CD4-positive, alpha-beta T cell treated with Interferon alpha-2 for 1 hour (primary cell): ENCODE data around the gene HRCT1.
"Not testable (repeated sequence)": the region's sequence is repeated elsewhere in the genome, so short reads cannot be mapped to it uniquely, and the experiment has no call there.

Experiments
- DNase-seq, 2 donors: peaks; one replicate each; pipeline ENCODE4 v3.0.0-alpha.2; 2020 to 2022

Gene HRCT1

DNA sequence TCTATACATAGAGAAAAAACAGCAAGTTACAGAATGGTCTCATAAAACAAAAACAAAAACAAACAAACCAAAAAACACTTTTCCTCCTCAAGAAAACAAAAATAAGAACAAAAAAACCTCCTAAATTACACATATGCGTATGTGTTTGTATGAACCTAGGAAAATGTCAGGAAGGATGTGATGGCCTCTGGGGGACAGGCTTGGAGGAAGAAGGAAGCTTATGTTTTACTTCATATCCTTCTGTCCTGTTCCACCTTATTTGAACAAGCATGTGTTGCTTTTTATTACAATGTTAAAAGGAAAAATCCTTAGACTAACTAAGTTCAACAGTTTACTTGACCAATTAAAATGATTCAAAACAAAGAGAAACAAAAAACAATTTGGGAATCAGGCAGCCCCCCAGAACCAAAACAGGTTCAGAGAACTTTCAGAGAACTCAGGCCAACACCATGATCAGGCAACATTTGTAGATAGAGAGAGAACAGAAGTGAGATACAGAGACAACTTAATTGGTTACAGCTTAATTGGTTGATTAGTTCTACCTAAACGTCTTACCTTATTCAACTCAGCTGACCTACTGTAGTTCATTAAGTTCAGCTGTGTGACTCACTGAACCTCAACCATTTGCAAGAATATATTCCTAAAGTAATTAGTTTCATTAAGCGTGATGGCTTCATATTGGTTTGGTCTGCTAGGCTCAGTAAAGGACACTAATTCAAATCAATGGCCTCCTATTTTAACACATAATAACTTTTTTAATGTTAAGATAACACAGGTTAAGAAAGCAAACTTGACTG lies 13.4 kb downstream of the HRCT1 start:
- DNase-seq: no peak

DNA sequence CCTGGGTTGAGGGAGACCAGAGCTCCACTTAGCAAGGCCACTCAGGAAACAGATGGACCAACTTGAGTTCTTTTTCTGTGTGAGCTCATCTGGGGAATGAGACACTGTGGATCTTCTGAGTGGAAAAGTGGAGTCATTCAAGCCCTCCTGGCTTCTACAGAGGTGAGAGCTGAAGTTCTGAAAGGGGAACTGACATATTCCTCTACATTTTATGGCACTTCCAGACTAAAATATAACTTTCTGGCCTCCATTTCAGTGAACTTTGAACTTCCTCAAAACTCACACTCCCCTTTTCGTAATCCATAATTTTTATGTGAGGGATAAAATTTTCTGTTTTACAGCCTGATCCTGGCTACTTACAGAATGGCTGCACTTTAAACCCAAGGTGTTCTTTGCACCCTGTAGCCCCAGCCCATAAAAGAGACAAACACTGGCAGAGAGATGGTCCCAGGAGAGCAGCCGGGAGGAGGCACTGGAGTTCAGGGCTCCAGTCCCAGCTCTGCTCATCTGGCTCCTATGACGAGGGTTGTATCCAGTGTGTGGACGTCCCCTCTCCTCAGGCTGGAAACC lies 14.1 kb downstream of the HRCT1 start:
- no peak for DNase-seq

- no peak for DNase-seq
Observed at GRCh38 chr9:35923598-35923926, 17.6 kb downstream of the HRCT1 start.

DNA sequence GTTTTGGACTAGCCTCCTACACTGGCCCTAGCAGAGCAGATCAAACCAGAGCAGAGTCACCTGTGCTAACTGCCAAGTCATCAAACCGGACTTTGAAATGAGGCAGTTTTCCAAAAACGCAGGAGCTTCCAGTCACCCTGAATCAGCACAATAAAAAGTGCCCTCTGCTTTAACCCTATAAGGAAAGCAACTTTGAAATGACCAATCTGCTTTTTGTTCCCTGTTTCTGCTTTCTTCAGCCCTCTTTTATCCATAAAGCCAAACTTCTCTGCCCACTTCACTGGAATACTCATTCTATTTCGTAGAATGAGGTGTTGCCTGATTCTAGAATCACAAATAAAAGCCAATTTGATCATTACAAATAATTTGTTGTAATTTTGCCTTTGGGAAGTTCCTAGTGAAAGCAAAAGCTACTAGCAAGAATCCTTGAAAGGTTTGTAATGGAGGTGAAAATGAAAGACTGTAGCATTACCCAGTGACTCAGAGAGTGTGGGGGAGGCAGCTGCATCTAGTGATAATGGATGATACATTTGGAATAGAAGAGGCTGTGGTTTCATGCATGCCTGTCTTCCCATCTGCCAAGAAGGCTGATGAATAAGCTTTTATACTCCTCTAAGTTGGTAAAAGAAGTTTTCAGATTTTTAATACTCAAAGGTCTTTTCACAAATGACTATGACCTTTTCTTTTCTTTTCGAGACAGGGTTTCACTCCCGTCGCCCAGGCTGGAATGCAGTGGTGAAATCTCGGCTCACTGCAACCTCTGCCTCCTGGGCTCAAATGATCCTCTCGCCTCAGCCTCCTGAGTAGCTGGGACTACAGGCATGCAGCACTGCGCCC lies 18.1 kb downstream of the HRCT1 start:
- DNase-seq: no peak

GRCh38 chr9:35928591-35929452 lies 22.8 kb downstream of the HRCT1 start:
- no peak for DNase-seq

GRCh38 chr9:35929453-35929718 lies 23.4 kb downstream of the HRCT1 start:
- DNase-seq: no peak

DNA sequence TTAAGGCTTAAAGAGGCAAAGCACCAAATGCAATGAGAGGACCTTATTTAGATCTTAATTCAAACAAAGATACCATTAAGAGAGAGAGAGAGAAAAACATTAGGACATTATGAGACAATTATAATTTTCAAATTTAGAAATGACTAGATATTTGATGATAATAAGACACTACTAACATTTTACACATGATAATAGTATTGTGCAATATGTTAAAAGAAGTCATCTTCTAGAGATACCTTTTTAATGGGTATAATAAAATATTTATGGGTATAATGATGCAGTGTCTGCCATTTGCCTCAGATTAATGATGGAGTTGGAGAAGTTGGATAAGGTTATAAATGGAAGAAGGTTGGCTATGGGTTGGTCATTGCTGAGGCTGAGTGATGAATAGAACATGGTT lies 24.5 kb downstream of the HRCT1 start:
- DNase-seq: no peak

DNA sequence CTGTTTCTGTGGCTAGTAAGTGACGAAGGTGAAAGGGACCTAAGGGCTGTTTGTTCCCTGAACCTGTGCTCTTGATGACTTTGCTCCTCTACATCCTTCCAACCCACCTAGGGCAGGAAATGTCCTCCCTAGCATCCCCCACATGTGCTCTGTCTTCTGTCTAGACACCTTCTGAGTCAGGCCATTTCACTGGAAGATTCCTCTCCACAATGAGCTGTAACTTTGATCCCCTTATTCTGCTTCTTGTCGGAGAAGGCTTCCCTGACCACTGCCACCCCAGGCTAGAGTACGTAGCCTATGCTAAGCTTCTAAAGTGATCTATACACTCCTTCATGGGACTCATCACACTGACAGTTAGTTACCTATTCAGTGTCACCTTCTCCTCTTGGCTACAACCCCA lies 25.0 kb downstream of the HRCT1 start:
- DNase-seq: no peak

- DNase-seq: peak in 1 of 2 donors; percentile 43
Observed at GRCh38 chr9:35932735-35933134, 26.7 kb downstream of the HRCT1 start.

DNA sequence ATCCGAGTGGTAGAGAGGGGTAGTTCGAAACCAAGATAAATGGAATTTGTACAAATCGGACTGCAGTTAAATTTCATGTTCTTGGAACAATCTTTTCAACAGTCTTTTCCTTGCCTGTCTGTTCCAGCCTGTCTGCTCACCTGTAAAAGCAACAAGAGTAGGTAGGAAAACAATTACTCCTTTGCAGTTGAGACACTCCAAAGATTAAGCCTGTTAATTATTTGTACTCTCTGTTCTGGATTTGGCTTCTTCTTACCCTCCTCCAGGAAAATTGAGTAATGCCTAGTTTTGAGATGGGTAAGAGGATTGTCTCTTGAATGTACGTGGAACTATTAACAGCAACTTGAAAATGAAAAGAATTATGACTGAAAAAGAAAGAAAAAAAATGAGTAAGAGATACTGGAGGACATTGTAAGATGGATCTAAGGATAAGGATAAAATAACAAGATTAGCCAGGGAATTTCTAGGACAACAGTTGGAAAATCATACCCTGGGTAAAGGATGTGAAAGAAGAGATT lies 27.6 kb downstream of the HRCT1 start:
- DNase-seq: no peak

DNA sequence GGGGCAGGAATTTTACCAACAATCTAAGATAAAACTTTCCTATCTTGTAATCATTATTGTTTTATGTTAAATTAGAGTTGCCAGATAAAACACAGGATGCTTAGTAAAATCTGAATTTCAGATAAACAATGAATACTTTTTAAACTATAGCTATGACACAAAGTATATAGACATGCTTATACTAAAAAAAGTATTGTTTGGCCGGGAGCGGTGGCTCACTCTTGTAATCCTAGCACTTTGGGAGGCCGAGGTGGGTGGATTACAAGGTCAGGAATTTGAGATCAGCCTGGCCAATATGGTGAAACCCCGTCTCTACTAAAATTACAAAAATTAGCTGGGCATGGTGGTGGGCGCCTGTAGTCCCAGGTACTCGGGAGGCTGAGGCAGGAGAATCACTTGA lies 28.1 kb downstream of the HRCT1 start:
- DNase-seq: not testable (repeated sequence)

DNA sequence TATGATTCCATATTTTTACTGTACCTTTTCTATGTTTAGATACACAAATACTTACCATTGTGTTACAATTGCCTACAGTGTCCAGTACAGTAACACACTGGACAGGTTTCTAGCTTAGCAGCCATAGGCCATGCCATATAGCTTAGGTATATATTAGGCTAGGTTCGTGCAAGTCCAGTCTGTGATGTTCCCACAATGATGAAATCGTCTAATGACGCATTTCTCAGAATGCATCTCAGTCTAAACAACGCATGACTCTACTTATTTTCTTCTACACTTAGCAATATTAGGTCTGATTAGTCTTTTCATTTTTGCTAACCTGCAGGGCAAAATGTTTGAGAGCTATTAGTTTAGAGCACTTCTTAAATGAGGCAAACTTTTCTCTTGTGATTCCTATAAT lies 29.3 kb downstream of the HRCT1 start:
- no peak for DNase-seq

DNA sequence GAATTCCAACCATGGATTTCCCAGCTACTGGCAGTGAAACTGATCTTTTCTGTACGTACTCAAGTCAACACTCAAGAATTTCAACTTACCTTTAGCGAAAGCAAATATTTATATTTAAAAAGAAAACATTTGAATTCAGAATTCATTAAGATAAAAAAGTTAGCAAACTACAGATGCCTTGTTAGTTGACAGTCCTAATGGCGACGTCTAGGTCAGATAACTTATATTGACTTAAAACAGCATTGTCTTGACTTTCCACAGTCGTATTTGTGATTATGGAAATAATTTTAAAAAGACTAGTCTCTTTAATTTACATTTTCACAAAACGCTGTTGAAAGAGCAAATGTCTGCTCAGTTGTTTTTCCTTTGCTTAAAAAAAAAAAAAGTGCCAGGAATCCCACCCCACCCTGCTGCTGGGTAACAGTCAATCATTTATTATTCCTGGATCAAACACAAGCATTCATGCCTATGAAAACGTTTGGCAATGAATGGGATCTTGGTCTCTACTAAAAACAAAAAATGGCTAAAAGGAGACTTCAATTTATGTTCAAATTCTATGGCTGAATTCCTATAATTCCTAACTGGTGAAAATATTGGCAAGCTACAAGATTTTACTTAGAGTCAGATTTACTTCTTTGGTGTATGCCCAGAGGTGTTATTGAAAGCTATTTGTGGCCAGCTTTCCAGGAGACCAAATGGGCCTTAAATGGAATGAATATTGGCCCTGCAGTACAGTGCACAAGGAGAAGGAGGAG lies 29.9 kb downstream of the HRCT1 start:
- no peak for DNase-seq

GRCh38 chr9:35937227-35937626 lies 31.2 kb downstream of the HRCT1 start:
- no peak for DNase-seq

DNA sequence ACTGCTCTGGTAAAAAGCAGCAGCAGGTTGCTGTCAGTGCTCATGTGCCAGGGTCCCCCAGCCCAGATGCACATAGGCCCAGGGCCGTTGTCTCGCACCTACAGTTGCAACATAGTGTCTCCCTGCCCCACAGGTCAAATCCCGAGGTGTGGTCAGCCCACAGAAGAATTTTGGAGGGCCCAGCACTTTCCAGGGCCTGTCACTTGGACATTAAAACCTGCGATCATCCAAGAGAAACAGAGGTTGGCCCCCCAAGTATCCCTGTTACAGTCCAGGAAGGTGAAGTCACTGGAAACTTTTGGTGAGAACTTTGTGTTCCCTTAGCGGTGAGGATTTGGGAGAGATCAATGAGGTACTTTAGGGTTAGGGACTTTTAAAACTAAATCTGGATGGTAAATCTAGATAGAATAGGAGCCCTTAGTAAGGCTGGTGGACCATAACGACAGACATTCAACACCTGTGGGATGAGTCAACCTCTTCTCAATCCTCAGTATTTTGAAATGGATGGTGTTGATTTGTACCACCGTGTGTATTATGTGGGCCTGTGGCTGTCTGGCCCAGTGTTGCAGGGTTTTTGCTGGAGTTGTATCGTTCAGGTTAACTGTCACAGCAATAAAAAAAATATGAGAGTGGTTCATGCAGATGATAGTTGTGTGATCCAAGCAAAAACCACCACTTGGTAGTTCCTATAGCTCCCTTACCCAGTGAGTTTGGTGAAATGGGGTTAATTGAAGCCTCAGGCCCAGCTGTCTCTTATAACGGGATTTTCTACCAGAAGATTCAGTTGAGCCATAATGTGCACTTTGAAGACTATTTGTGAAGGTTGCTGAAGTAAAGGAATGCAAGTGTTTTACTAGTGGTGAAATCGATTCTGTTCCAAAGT lies 32.7 kb downstream of the HRCT1 start:
- DNase-seq: no peak

DNA sequence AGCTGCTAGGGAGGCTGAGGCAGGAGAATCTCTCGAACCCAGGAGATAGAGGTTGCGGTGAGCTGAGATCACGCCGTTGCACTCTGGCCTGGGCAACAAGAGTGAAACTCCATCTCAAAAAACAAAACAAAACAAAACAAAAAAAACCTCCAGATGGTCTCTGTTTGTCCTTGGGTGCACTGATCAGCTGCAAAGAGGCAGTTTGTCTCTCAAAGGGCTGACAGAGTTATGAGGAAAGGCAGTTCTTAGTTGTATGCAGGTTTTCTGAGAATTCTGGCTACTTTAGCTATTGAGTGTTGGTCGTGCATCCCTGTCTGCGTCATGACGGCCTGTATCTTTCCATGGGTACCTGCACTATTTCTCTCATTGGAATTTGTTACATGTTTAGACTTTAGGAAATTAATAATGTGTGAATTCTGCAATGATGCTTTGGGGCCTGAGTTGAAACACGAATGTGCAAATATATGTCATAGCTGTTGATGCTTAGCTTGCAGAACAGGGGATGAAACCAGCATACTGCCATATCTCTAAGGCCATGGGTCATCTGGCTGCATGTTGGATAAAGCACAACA lies 33.8 kb downstream of the HRCT1 start:
- DNase-seq: no peak

- DNase-seq: peak; percentile 4 to 62
Observed at GRCh38 chr9:35940458-35941407, 34.7 kb downstream of the HRCT1 start.

DNA sequence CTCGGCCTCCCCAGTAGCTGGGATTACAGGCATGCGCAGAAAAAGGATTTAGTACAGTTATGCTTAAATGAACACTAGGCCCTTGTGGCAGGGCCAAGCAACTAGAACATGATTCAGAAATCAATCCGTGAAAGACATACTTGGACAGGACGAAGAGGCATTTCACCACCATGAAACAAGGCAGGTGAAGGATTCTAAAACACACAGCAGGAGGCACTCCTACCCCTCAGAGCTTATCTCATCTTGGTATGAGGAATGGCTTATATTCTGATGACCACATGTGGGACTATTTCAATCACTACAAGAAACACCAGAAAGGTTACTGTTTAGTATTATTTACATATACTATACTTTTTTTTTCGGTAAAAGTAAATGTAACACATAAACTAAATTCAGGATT lies 36.3 kb downstream of the HRCT1 start:
- DNase-seq: no peak

GRCh38 chr9:35944173-35944572 lies 38.2 kb downstream of the HRCT1 start:
- DNase-seq: no peak

DNA sequence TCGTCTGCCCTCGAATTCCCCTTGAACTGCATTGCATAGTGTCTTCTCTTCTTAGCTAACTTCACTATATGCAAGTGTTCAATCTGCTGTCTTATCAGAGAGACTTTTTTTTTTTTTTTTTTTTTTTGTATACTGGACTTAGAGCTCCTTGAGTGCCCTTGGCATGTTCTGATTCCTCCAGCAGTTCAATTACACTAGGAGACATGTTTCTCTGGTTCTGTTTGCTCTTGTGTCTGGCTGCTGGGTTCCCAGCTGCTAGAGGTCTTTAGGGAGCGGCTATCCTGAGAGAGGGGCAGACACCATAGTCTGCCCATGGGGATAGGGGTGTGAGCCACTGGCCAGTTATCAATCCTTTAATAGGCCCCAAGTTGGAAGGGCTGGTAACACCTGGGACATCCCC lies 38.8 kb downstream of the HRCT1 start:
- DNase-seq: no peak
